ENCODE results near the gene GUSB.
"Not testable (repeated sequence)": the region's sequence is repeated elsewhere in the genome, so short reads cannot be mapped to it uniquely, and the experiment has no call there.

The GUSB gene

DNA sequence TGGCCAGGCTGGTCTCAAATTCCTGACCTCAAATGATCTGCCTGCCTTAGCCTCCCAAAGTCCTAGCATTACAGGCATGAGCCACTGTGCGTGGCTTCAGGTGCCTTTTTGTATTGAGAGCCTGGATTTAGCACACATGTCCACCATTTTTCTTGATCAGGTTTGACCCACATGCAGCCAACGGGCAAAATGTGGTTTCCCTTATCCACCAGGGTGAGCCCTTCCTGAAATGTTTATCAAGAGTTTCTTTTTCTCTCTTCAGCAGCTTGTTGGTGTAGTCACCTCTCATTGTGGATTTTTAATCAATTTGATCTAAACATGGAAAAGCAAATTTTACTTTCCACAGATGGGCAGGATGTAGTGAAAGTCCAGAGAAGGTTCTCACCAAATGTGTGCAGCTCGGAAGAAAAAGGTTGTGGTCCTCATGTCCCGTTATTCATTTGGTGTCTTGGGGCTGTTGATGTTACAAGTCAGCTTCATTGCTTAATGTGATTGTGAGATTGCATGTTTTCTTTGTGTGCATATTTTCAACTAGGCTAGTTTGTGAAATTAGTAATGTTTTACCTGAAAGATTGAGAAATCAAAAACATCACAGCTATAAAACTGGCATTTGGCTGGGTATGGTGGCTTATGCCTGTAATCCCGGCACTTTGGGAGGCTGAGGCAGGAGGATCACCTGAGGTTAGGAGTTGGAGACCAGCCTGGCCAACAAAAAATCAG, 28.9 kb downstream of the GUSB start:
- no peak overlapping the region for H2AFZ ChIP-seq (ENCODE audit: low read length)
- H3K27ac ChIP-seq (ENCODE audit: low read length), result no peak overlapping the region
- H3K9me2 ChIP-seq (replicated peaks; ENCODE audit: insufficient read depth, low read length), result no peaks in the 10 kb centered on the region
- no peak for TF ChIP-seq EZH2 (optimal IDR thresholded peaks at IDR 0.05; ENCODE audit: low read depth, low read length)
- TF ChIP-seq EZH2phosphoT487 (IDR thresholded peaks at IDR 0.05; ENCODE audit: low read length), result no peak
- TF ChIP-seq, protein P1, sequence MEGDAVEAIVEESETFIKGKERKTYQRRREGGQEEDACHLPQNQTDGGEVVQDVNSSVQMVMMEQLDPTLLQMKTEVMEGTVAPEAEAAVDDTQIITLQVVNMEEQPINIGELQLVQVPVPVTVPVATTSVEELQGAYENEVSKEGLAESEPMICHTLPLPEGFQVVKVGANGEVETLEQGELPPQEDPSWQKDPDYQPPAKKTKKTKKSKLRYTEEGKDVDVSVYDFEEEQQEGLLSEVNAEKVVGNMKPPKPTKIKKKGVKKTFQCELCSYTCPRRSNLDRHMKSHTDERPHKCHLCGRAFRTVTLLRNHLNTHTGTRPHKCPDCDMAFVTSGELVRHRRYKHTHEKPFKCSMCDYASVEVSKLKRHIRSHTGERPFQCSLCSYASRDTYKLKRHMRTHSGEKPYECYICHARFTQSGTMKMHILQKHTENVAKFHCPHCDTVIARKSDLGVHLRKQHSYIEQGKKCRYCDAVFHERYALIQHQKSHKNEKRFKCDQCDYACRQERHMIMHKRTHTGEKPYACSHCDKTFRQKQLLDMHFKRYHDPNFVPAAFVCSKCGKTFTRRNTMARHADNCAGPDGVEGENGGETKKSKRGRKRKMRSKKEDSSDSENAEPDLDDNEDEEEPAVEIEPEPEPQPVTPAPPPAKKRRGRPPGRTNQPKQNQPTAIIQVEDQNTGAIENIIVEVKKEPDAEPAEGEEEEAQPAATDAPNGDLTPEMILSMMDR (IDR thresholded peaks at IDR 0.05; ENCODE audit: low read length), result no peak
- no peak for DNase-seq
- no peaks in the 10 kb centered on the region for H4K20me1 ChIP-seq (ENCODE audit: insufficient read depth, low read length)
- no peak overlapping the region for H3K4me2 ChIP-seq (ENCODE audit: low read depth, low read length)
- no peaks in the 10 kb centered on the region for H3K27me3 ChIP-seq (replicated peaks; ENCODE audit: insufficient read depth, low read length)
- no peaks in the 10 kb centered on the region for H3K9me3 ChIP-seq (replicated peaks; ENCODE audit: insufficient read depth, low read length)
- H3K36me3 ChIP-seq (replicated peaks; ENCODE audit: insufficient read depth, low read length), result no peaks in the 10 kb centered on the region; the same call in 1 of the 2 replicates
- H3K9ac ChIP-seq (ENCODE audit: low read length), result no peak overlapping the region
- H3K79me2 ChIP-seq (ENCODE audit: low read length), result no peaks in the 10 kb centered on the region
- 0 out of 2 replicates have a peak, but pooled peaks cover 2% of the 10 kb centered on the region for H3F3A ChIP-seq (ENCODE audit: insufficient read depth, low read length)
- no peaks in the 10 kb centered on the region for H3K4me1 ChIP-seq (ENCODE audit: low read length)
- H3K4me3 ChIP-seq (ENCODE audit: low read length), result no peak overlapping the region

DNA sequence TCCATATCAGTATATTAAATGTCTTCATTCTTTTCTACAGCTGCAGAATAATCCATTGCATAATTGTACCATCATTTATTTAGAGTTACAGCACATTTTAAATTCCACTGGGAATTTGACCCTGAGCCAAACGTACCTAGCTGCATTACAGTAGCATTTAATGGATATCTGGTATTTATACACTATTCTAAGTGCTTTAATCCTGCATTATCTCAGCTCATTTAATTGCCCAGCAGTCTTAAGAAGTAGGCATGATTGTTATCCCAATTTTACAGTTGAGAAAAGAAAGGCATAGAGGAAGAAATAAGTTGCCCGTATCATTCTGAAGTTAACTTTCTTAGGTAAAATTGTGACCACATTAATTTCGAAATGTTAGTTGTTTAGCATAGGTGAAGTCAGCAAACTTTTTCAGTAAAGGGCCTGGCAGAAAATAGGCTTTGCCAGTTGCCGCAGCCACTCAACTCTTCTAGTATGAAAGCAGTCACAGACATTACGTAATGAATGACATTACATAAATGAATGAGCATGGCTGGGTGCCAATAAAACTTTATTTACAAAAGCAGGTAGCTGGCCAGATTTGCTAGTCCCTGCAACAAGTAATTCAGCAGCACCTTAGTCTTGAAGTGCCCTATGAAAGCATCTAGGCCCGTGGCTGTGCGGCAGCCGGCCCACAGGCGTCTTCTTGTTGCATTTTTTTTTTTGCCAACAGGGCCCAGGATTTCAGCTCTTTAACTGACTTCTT, 30.0 kb downstream of the GUSB start:
- no peak for TF ChIP-seq EZH2phosphoT487 (IDR thresholded peaks at IDR 0.05; ENCODE audit: low read length)
- TF ChIP-seq, protein P1 (IDR thresholded peaks at IDR 0.05; ENCODE audit: low read length), result no peak
- TF ChIP-seq EZH2 (optimal IDR thresholded peaks at IDR 0.05; ENCODE audit: low read depth, low read length), result no peak
- H3K9ac ChIP-seq (ENCODE audit: low read length), result no peak overlapping the region
- no peaks in the 10 kb centered on the region for H3K9me3 ChIP-seq (replicated peaks; ENCODE audit: insufficient read depth, low read length)
- H3K4me1 ChIP-seq (ENCODE audit: low read length), result no peaks in the 10 kb centered on the region
- H4K20me1 ChIP-seq (ENCODE audit: insufficient read depth, low read length), result no peaks in the 10 kb centered on the region
- H3K79me2 ChIP-seq (ENCODE audit: low read length), result no peaks in the 10 kb centered on the region
- H3K27me3 ChIP-seq (replicated peaks; ENCODE audit: insufficient read depth, low read length), result no peaks in the 10 kb centered on the region
- no peaks in the 10 kb centered on the region for H3K9me2 ChIP-seq (replicated peaks; ENCODE audit: insufficient read depth, low read length)
- H3K27ac ChIP-seq (ENCODE audit: low read length), result no peak overlapping the region
- no peak overlapping the region for H2AFZ ChIP-seq (ENCODE audit: low read length)
- no peaks in the 10 kb centered on the region for H3F3A ChIP-seq (ENCODE audit: insufficient read depth, low read length)
- DNase-seq, result no peak
- H3K36me3 ChIP-seq (replicated peaks; ENCODE audit: insufficient read depth, low read length), result no peaks in the 10 kb centered on the region; the same call in 1 of the 2 replicates
- no peak overlapping the region for H3K4me2 ChIP-seq (ENCODE audit: low read depth, low read length)
- H3K4me3 ChIP-seq (ENCODE audit: low read length), result no peak overlapping the region

DNA sequence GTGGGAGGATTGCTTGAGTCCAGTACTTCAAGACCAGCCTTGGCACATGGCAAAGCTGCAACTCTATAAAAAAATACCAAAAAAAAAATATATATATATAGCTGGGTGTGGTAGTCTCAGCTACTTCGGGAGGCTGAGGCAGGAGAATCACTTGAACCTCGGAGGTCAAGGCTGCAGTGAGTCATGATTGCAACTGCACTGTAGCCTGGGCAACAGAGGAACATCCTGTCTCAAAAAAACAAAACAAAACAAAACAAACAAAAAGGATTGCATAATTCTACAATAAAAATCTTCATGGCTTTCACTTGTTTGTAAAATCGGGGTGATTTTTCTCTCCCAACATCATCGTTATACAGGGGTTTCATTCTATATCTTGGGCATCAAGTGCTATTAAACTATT, 35.1 kb downstream of the GUSB start:
- no peak overlapping the region for H3K4me3 ChIP-seq (ENCODE audit: low read length)
- H3K79me2 ChIP-seq (ENCODE audit: low read length), result peaks cover 5% of the 10 kb centered on the region; the same call in 1 of the 2 replicates
- H3K27ac ChIP-seq (ENCODE audit: low read length), result no peak overlapping the region
- H3K27me3 ChIP-seq (replicated peaks; ENCODE audit: insufficient read depth, low read length), result no peaks in the 10 kb centered on the region
- no peak for TF ChIP-seq EZH2 (optimal IDR thresholded peaks at IDR 0.05; ENCODE audit: low read depth, low read length)
- TF ChIP-seq EZH2phosphoT487 (IDR thresholded peaks at IDR 0.05; ENCODE audit: low read length), result no peak
- TF ChIP-seq, protein P1 (IDR thresholded peaks at IDR 0.05; ENCODE audit: low read length), result no peak
- no peaks in the 10 kb centered on the region for H4K20me1 ChIP-seq (ENCODE audit: insufficient read depth, low read length)
- H3K36me3 ChIP-seq (replicated peaks; ENCODE audit: insufficient read depth, low read length), result no peaks in the 10 kb centered on the region; the same call in 1 of the 2 replicates
- no peaks in the 10 kb centered on the region for H3F3A ChIP-seq (ENCODE audit: insufficient read depth, low read length)
- no peak overlapping the region for H3K4me2 ChIP-seq (ENCODE audit: low read depth, low read length)
- no peak overlapping the region for H2AFZ ChIP-seq (ENCODE audit: low read length)
- H3K9me3 ChIP-seq (replicated peaks; ENCODE audit: insufficient read depth, low read length), result no peaks in the 10 kb centered on the region
- no peaks in the 10 kb centered on the region for H3K4me1 ChIP-seq (ENCODE audit: low read length)
- no peaks in the 10 kb centered on the region for H3K9me2 ChIP-seq (replicated peaks; ENCODE audit: insufficient read depth, low read length)
- no peak overlapping the region for H3K9ac ChIP-seq (ENCODE audit: low read length)
- DNase-seq, result no peak

DNA sequence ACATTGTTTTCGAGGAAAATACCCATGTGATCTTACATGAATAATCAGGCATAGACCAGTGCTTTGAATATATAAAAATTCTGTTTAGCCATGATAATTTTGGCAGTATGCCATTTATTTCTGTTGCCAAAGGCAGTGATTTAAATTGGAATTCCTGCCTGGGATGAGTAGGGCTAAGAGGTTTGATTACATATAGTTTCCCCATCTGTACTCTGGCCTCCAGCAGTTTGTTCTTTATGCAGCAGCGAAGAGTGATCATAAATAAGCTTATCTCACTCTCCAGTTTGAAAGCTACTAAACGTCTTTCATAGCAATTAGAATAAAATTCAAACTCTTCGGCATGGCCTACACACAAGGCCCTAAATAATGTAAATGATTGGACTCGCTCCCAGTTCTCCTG, 36.2 kb downstream of the GUSB start:
- H3K27me3 ChIP-seq (replicated peaks; ENCODE audit: insufficient read depth, low read length); H3K4me1 ChIP-seq (ENCODE audit: low read length); H3K4me3 ChIP-seq (ENCODE audit: low read length); DNase-seq; H3K4me2 ChIP-seq (ENCODE audit: low read depth, low read length); H2AFZ ChIP-seq (ENCODE audit: low read length); H3K27ac ChIP-seq (ENCODE audit: low read length); H3K9me3 ChIP-seq (replicated peaks; ENCODE audit: insufficient read depth, low read length); H3K9me2 ChIP-seq (replicated peaks; ENCODE audit: insufficient read depth, low read length); H3K9ac ChIP-seq (ENCODE audit: low read length); H4K20me1 ChIP-seq (ENCODE audit: insufficient read depth, low read length); H3F3A ChIP-seq (ENCODE audit: insufficient read depth, low read length); H3K36me3 ChIP-seq (replicated peaks; ENCODE audit: insufficient read depth, low read length): not testable (repeated sequence)
- H3K79me2 ChIP-seq (ENCODE audit: low read length), result peaks cover 13% of the 10 kb centered on the region
